22Rv1 (cell line): ENCODE measurements around the gene GAST.

Source experiments
- ZFX ChIP-seq: fragments of 450-650 bp; IDR thresholded peaks from 2 replicates; pipeline ENCODE4 v1.6.1; 2017; ENCODE audit warnings: antibody characterized with exemption, borderline replicate concordance
- TF ChIP-seq, protein P1 (sequence below): fragments of 450-650 bp; IDR thresholded peaks from 2 replicates; pipeline ENCODE4 v1.5.1; 2017; ENCODE audit warnings: mild to moderate bottlenecking

DNA sequence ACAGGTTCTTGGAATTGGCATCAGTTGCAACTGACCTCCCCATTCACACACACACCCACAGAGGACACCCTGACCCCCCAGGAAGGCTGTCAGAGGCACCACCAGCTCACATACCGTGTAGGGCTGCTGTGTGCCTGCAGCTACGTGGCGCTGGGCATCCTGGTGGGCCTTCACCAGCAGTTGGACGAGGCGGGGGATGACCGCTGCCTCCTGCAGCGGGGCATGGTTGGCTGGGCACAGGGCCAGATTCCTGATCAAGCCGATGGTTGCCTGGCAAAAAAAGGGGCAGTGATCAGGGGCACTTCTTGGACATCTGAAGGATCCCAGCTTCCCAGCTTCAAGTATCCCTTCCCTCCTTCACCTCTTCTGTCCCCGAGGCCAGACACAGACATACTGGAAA lies 46.5 kb downstream of the GAST start:
- TF ChIP-seq, protein P1, sequence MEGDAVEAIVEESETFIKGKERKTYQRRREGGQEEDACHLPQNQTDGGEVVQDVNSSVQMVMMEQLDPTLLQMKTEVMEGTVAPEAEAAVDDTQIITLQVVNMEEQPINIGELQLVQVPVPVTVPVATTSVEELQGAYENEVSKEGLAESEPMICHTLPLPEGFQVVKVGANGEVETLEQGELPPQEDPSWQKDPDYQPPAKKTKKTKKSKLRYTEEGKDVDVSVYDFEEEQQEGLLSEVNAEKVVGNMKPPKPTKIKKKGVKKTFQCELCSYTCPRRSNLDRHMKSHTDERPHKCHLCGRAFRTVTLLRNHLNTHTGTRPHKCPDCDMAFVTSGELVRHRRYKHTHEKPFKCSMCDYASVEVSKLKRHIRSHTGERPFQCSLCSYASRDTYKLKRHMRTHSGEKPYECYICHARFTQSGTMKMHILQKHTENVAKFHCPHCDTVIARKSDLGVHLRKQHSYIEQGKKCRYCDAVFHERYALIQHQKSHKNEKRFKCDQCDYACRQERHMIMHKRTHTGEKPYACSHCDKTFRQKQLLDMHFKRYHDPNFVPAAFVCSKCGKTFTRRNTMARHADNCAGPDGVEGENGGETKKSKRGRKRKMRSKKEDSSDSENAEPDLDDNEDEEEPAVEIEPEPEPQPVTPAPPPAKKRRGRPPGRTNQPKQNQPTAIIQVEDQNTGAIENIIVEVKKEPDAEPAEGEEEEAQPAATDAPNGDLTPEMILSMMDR: no peak
- TF ChIP-seq ZFX: no peak
